ENCODE results near the gene TCERG1.

Gene TCERG1

GRCh38 chr5:146520731-146521130, 73.6 kb downstream of the TCERG1 start:
- TF ChIP-seq GATA3 (IDR thresholded peaks at IDR 0.05; ENCODE audit: low read depth, low read length): no peak
- no peak for TF ChIP-seq GATA2 (IDR thresholded peaks at IDR 0.05; ENCODE audit: low read depth, low read length)

GRCh38 chr5:146521403-146522106, 74.4 kb downstream of the TCERG1 start:
- TF ChIP-seq GATA3 (IDR thresholded peaks at IDR 0.05; ENCODE audit: low read depth, low read length) (no peak), GATA2 (IDR thresholded peaks at IDR 0.05; ENCODE audit: low read depth, low read length) (no peak)

GRCh38 chr5:146523698-146524097, 76.6 kb downstream of the TCERG1 start:
- TF ChIP-seq GATA2 (IDR thresholded peaks at IDR 0.05; ENCODE audit: low read depth, low read length) (no peak), GATA3 (IDR thresholded peaks at IDR 0.05; ENCODE audit: low read depth, low read length) (no peak)

GRCh38 chr5:146527785-146528184, 80.7 kb downstream of the TCERG1 start:
- no peak for TF ChIP-seq GATA3 (IDR thresholded peaks at IDR 0.05; ENCODE audit: low read depth, low read length)

GRCh38 chr5:146528236-146528635, 81.1 kb downstream of the TCERG1 start:
- TF ChIP-seq GATA3 (IDR thresholded peaks at IDR 0.05; ENCODE audit: low read depth, low read length): no peak
- no peak for TF ChIP-seq GATA2 (IDR thresholded peaks at IDR 0.05; ENCODE audit: low read depth, low read length)

- TF ChIP-seq GATA3 (IDR thresholded peaks at IDR 0.05; ENCODE audit: low read depth, low read length): no peak
- no peak for TF ChIP-seq GATA2 (IDR thresholded peaks at IDR 0.05; ENCODE audit: low read depth, low read length)
These were observed 82.9 kb downstream of the TCERG1 start for GRCh38 chr5:146529984-146530383.

- 0 out of 2 replicates have a peak, but pooled peaks have one; percentile 7 for TF ChIP-seq GATA2 (IDR thresholded peaks at IDR 0.05; ENCODE audit: low read depth, low read length)
- no peak for TF ChIP-seq GATA3 (IDR thresholded peaks at IDR 0.05; ENCODE audit: low read depth, low read length)
These were observed 86.2 kb downstream of the TCERG1 start for GRCh38 chr5:146533260-146533857.

GRCh38 chr5:146533882-146534281, 86.7 kb downstream of the TCERG1 start:
- TF ChIP-seq GATA3 (IDR thresholded peaks at IDR 0.05; ENCODE audit: low read depth, low read length) (no peak), GATA2 (IDR thresholded peaks at IDR 0.05; ENCODE audit: low read depth, low read length) (no peak)

GRCh38 chr5:146538432-146538831, 91.3 kb downstream of the TCERG1 start:
- TF ChIP-seq GATA2 (IDR thresholded peaks at IDR 0.05; ENCODE audit: low read depth, low read length) (no peak), GATA3 (IDR thresholded peaks at IDR 0.05; ENCODE audit: low read depth, low read length) (no peak)

- no peak for TF ChIP-seq GATA3 (IDR thresholded peaks at IDR 0.05; ENCODE audit: low read depth, low read length)
- no peak for TF ChIP-seq GATA2 (IDR thresholded peaks at IDR 0.05; ENCODE audit: low read depth, low read length)
These were observed 92.8 kb downstream of the TCERG1 start for GRCh38 chr5:146539973-146540372.

- TF ChIP-seq GATA2 (IDR thresholded peaks at IDR 0.05; ENCODE audit: low read depth, low read length): no peak
These were observed 93.3 kb downstream of the TCERG1 start for GRCh38 chr5:146540414-146540813.

GRCh38 chr5:146541958-146542849, 95.1 kb downstream of the TCERG1 start:
- TF ChIP-seq GATA3 (IDR thresholded peaks at IDR 0.05; ENCODE audit: low read depth, low read length): no peak
- TF ChIP-seq GATA2 (IDR thresholded peaks at IDR 0.05; ENCODE audit: low read depth, low read length): no peak

- TF ChIP-seq GATA2 (IDR thresholded peaks at IDR 0.05; ENCODE audit: low read depth, low read length): no peak
- no peak for TF ChIP-seq GATA3 (IDR thresholded peaks at IDR 0.05; ENCODE audit: low read depth, low read length)
These were observed 97.1 kb downstream of the TCERG1 start for GRCh38 chr5:146544232-146544631.

- no peak for TF ChIP-seq GATA2 (IDR thresholded peaks at IDR 0.05; ENCODE audit: low read depth, low read length)
- no peak for TF ChIP-seq GATA3 (IDR thresholded peaks at IDR 0.05; ENCODE audit: low read depth, low read length)
These were observed 101.8 kb downstream of the TCERG1 start for GRCh38 chr5:146548781-146549449.
